Stimulated activated CD8-positive, alpha-beta memory T cell treated with anti-CD3 and anti-CD28 coated beads, Interleukin-15, amount 100 ng/mL, for 48 hours (primary cell): ENCODE measurements around the gene MRFAP1L1.
A peak's percentile ranks its signal among the peaks of the same experiment; 100 is the strongest.
"Not testable (repeated sequence)": the region's sequence is repeated elsewhere in the genome, so short reads cannot be mapped to it uniquely, and the experiment has no call there.

Source experiments
- DNase-seq, 2 donors: peaks; one replicate each; pipeline ENCODE4 v3.0.0-alpha.2; 2020; ENCODE audit warnings: low read depth in 2 of 2

Gene MRFAP1L1

DNA sequence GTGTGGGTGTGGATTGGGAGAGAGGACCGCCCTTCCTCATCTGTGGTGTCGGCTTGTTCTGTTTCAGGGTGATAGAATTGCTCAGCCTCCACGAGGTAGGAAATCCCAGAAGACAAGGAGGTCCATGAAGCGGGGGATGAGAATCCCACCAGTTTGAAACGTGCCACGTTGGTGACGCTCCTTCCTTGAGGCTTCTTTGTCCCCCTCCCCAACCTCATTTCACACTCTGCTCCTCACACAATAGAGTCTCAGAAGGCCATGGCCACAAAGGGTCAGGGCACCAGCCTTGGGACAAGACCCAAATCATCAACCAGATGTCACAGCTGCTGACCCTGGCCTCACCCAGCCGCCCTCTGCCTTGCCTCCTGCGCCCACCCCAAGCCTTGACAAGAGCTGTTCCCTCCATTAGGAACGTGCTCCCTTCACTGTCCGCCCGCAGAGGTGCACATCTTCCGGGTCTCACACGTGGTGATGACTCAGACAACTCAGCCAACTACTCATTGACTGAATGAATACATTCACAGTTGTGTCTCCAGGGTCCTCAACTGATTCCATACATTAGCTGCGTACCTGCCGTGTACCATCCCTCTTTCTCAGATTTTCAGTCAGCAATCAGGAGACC is 24.6 kb upstream of the MRFAP1L1 start:
- no peak for DNase-seq

GRCh38 chr4:6733358-6734164 is 23.9 kb upstream of the MRFAP1L1 start:
- no peak for DNase-seq

DNA sequence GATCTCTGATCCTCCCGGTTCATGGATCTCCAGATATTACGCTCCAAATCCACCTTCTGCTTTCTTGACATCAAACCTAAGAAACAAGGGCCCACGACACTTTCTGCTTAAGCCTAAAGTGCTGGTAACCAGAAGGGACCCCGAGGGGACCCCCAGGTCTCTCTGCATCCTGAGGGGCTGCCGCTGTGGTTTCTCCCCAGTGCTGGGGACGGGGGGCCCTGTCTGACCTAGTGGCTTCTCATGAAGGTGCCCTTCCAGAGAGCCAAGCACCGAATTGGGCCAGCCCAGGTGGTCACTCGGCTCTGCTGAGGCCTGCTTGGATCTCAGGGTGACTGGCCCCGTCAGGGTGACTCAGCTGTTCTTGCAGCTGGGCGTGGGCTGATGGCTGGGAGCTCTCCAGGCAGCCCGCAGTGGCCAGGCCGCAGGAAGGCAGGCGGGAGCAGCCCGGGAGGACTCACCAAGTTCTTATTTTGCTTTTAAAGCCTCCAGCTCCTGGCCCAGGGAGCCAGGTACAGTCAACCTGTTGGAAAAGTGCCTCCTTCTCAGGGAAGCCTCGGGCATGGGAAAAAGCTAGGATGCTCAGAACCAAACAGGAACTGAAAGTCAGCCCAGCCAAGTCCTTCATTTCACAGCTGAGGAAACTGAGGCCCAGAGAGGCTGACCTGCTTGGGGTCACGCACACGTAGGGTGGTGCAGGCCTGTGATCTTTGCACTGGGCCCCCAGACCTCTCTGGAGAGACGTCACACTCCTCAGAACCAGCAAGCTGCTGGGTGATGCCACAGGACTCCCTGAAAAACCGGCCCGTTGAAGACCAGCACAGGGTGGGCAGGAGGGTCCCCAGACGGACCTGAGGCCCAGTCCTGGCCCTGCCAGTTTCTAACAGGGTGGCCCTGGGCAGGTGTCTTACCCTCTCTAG is 23.0 kb upstream of the MRFAP1L1 start:
- no peak for DNase-seq

DNA sequence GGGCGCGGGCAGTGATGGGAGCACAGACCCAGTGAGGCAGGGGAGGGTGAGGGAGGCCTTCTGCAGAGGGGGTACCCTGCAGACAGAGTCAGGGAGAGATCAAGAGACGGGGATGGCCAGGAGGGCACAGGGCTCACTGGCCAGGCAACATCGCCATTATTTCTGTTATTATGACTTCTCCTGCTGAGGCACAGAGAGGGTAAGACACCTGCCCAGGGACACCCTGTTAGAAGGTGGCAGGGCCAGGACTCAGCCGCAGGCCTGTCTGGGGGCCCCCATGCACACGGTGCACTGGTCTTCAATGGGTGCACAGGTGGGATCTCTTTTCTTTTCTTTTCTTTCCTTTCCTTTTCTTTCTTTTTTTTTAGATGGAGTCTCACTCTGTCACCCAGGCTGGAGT is 22.1 kb upstream of the MRFAP1L1 start:
- DNase-seq = no peak

DNA sequence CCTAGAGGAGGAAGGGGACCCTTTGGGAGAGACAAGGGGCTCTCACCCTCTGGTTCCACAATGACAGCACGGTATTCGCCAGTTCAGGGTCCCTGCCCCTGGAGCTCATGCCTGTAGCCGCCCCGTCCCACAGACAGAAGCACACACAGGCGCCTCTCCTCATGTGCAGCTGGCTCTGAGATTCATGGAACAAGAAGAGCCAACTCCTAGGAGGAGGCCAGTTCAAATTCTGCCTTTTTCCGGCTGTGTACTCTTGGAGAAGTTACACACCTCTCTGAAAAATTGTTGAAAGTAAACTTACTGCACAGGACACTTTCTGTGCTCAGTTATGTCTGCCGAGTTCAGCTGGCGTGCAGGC is 21.6 kb upstream of the MRFAP1L1 start:
- DNase-seq = no peak

GRCh38 chr4:6730603-6731317 is 21.1 kb upstream of the MRFAP1L1 start:
- no peak for DNase-seq

GRCh38 chr4:6728320-6729029 is 18.8 kb upstream of the MRFAP1L1 start:
- DNase-seq = no peak

- DNase-seq = no peak
Observed at GRCh38 chr4:6727943-6728250, 18.2 kb upstream of the MRFAP1L1 start.

DNA sequence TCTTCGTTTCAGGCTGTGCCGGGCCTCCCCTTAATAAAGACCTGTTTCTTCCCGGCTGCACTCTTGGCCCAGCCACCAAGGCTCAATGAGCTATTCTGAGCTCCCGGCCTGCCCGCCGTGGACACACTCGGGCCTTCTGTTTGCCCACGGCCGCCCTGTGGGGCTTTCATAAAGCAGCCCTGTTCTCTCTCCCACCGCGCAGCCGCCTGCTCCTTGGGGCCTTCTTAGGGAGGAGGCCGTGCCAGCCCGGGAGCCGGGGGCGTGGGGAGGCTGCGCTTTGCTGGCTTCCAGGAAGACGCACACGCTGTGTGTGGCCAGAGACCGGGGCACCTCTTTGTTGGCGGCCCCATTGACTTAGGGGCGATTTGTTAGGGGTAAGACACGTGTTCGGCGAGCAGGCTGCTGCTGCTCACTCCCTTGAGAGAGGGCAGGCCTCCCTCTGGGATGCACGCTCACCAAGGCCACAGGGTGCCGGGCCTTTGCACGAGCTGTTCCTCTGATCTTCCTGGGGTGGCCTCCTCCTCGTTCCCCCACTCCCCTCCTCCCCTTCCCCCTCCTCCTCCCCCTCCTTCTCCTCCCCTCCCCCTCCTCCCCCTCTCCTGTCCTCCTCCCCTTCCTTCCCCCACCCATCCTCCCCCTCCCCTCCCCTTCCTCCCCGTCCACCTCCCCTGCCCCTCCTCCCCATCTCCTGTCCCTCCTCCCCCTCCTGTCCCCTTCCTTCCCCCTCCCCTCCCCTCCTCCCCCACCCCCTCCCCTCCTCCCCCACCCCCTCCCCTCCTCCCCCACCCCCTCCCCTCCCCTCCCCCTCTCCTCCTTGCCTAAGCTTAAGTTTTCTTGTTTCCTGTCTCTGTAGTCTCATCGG is 17.6 kb upstream of the MRFAP1L1 start:
- no peak for DNase-seq

DNA sequence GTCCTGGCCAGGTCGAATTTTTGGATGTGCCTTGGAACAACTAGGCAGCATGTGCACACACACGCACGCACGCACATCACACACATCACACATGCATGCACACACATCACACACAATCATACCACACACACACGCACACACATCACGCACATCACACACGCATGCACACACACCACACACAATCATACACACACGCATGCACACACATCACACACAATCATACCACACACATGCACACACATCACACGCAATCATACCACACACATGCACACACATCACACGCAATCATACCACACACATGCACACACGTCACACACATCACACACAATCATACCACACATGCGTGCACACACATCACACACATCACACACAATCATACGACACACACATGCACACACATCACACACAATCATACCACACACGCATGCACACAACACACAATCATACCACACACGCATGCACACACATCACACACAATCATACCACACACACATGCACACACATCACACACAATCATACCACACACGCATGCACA is 15.8 kb upstream of the MRFAP1L1 start:
- DNase-seq = not testable (repeated sequence)

DNA sequence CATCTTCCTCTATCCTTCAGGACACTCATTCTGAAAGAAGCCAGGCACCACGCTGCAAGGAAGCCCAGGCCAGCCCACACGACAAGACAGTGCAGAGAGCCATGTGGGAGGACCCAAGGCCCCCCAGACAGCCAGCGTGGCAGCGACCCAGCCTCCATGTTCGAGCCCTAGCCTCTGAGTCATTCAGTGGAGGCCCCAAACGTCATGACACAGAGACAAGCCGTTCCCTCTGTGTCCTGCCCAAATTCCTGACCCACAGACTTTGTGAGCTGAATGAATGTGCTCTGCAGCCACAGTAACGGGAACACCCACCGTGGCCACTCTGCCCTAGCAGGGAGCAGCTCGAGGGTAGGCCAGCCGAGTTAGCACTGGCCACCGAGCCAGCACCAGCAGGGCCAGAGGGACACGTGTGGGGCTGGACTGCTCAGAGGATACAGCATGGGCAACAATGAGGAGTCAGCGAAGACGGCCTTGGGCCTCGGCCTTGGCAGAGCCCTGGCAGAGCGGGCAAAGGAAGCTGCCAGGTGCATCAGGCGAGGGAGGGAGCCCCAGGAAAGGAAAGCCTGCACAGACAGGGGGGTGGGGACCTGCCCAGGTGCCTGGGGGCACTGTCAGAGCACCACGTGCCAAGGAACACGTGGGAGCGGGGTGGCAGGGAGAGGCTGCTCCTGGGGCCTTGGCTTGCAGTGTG is 14.9 kb upstream of the MRFAP1L1 start:
- no peak for DNase-seq

DNA sequence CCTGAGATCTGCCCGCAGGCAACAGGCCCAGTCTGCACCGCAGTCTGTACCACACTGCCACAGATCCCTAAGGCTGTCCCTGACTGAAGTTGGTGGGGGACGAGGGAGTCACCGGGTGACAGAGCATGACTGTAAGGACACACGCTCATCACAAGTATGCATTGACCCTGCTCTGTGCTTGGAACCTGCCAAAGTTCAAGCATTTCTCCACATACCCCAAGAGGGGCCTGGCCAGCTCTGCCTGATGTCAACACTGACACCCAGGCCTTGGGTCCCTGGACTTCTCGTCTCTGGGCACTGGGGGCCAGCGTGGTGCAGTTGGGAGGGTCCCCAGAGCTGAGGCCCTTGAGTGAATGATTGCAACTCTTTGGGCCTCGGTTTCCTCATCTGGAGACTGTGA is 14.2 kb upstream of the MRFAP1L1 start:
- no peak for DNase-seq

- DNase-seq = no peak
Observed at GRCh38 chr4:6722891-6723290, 13.2 kb upstream of the MRFAP1L1 start.

DNA sequence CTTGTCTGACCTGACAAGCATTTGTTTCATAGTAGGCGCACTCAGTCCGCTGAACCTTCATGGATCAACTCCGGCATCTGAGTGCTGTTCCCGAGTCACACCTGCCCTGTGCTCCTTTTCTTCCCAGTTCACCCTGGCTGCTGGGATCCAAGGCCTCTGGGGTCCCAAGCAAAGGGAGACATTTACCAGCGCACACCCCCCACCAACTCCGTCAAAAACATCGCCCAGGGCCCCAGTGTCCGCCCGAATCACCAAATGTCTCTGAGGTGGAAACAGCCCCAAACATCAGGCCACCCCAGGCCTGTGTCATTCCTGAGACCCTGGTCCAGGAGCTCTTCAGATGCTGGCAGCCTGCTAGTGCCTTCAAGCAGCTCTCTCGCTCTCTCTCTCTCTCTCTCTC is 11.5 kb upstream of the MRFAP1L1 start:
- DNase-seq = no peak

- DNase-seq = peak; percentile 55 to 59
Observed at GRCh38 chr4:6720202-6720699, 10.6 kb upstream of the MRFAP1L1 start.

DNA sequence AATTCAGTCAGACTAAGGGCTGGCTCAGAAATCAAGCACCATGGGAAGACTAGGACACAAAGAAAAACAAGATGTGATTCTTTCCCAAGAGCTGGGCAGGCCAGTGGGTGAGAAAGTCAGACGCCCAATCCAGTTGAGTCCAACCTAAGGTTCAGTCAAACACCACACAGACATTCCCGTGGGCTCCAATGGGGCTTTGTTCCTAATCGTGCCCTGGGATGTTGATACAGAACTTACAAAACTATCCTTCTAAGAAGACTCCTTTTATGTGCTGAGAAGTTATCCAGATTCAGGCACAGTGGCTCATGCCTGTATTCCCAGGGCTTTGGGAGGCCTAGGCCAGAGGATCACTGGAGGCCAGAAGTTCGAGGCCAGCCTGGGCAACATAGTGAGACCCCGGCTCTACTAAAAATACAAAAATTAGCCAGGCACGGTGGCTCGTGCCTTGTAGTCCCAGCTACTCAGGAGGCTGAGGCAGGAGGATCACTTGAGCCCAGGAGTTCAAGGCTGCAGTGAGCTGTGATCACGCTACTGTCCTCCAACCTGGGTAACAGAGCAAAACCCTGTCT is 10.0 kb upstream of the MRFAP1L1 start:
- DNase-seq = no peak

- no peak for DNase-seq
Observed at GRCh38 chr4:6718932-6719610, 9.4 kb upstream of the MRFAP1L1 start.

- no peak for DNase-seq
Observed at GRCh38 chr4:6716958-6717655, 7.4 kb upstream of the MRFAP1L1 start.
